GM23338 (cell line): ENCODE results near the gene KIFC3. TPM values are rescaled to one million over a fixed set of nuclear protein-coding genes. Genes with fewer than 3 reads are reported as not detected.

ENCODE experiments used
- ATAC-seq: fragments of 200-7000 bp; cut with Tn5 transposase; 3 replicates; pipeline ENCODE4 v1.9.1; 2020
- DNase-seq: peaks from one replicate; pipeline ENCODE4 v3.0.0-alpha.2; 2015; ENCODE audit warnings: low spot score
- H2AFZ ChIP-seq: fragments of 200-600 bp; sonication (generic); 2 replicates; pipeline ENCODE4 v1.8.0; 2016; ENCODE audit warnings: antibody characterized with exemption, mild to moderate bottlenecking, moderate library complexity
- H3F3A ChIP-seq: fragments of 200-600 bp; sonication (generic); replicated peaks from 2 replicates; pipeline ENCODE4 v1.8.0; 2017; ENCODE audit warnings: antibody characterized with exemption, mixed run types, low read depth
- H3K27ac ChIP-seq: fragments of 200-600 bp; sonication (generic); 2 replicates; pipeline ENCODE4 v1.6.1; 2016; ENCODE audit warnings: low read depth
- H3K27me3 ChIP-seq: fragments of 200-600 bp; sonication (generic); 2 replicates; pipeline ENCODE4 v1.8.0; 2016; ENCODE audit warnings: mild to moderate bottlenecking, mixed run types, moderate library complexity; ENCODE audit not compliant: insufficient read depth
- H3K36me3 ChIP-seq: fragments of 200-600 bp; sonication (generic); 2 replicates; pipeline ENCODE4 v1.8.0; 2016; ENCODE audit warnings: mild to moderate bottlenecking; ENCODE audit not compliant: insufficient read depth
- H3K4me1 ChIP-seq: fragments of 200-600 bp; sonication (generic); 2 replicates; pipeline ENCODE4 v1.8.0; 2016; ENCODE audit warnings: mild to moderate bottlenecking, moderate library complexity; ENCODE audit not compliant: insufficient read depth
- H3K4me2 ChIP-seq: fragments of 200-600 bp; sonication (generic); 2 replicates; pipeline ENCODE4 v1.7.1; 2017; ENCODE audit warnings: mixed run types
- H3K4me3 ChIP-seq: fragments of 200-600 bp; sonication (generic); 2 replicates; pipeline ENCODE4 v1.6.1; 2016; ENCODE audit warnings: mixed run types
- H3K79me2 ChIP-seq: fragments of 200-600 bp; sonication (generic); replicated peaks from 2 replicates; pipeline ENCODE4 v1.8.0; 2017; ENCODE audit warnings: mild to moderate bottlenecking; ENCODE audit not compliant: insufficient read depth
- H3K9me2 ChIP-seq: fragments of 200-600 bp; sonication (generic); 2 replicates; pipeline ENCODE4 v1.8.0; 2017; ENCODE audit not compliant: insufficient read depth
- H4K20me1 ChIP-seq: fragments of 200-600 bp; sonication (generic); replicated peaks from 2 replicates; pipeline ENCODE4 v1.8.0; 2017; ENCODE audit warnings: mild to moderate bottlenecking; ENCODE audit not compliant: insufficient read depth
- H3K27ac Mint-ChIP-seq: 2 replicates; pipeline ENCODE4 v1.8.0; 2020; ENCODE audit warnings: inconsistent platforms, mild to moderate bottlenecking, moderate library complexity, mixed read lengths
- H3K27me3 Mint-ChIP-seq: 3 replicates; pipeline ENCODE4 v1.8.0; 2022; ENCODE audit warnings: low read depth, mild to moderate bottlenecking, moderate library complexity, mixed read lengths, inconsistent platforms; ENCODE audit not compliant: insufficient read depth, poor library complexity
- H3K36me3 Mint-ChIP-seq: 3 replicates; pipeline ENCODE4 v1.8.0; 2021; ENCODE audit warnings: low read depth, mild to moderate bottlenecking, inconsistent platforms, moderate library complexity, mixed read lengths
- H3K4me1 Mint-ChIP-seq: 3 replicates; pipeline ENCODE4 v1.8.0; 2020; ENCODE audit warnings: mild to moderate bottlenecking, inconsistent platforms, mixed read lengths
- H3K4me3 Mint-ChIP-seq: 3 replicates; pipeline ENCODE4 v1.8.0; 2021; ENCODE audit warnings: moderate library complexity, mild to moderate bottlenecking, inconsistent platforms, mixed read lengths
- H3K9me3 Mint-ChIP-seq: 3 replicates; pipeline ENCODE4 v1.8.0; 2020; ENCODE audit warnings: moderate library complexity, mild to moderate bottlenecking, inconsistent platforms, mixed read lengths
- CTCF ChIP-seq, 2 experiments: fragments of 200-600 bp in 1 of 2; sonication (generic) in 1 of 2; conservative IDR thresholded peaks; 2 replicates each; pipeline versions ENCODE4 v1.5.1 to v1.6.1; 2016 to 2017; ENCODE audit warnings: antibody characterized with exemption in 2 of 2, low read depth in 2 of 2, mild to moderate bottlenecking in 2 of 2, moderate library complexity in 1 of 2
- EZH2 ChIP-seq: fragments of 200-600 bp; sonication (generic); IDR thresholded peaks from one replicate; pipeline ENCODE4 v1.8.0; 2017; ENCODE audit warnings: antibody characterized with exemption, mild to moderate bottlenecking, low read depth; ENCODE audit not compliant: unreplicated experiment
- EZH2phosphoT487 ChIP-seq: fragments of 200-600 bp; sonication (generic); IDR thresholded peaks from one replicate; pipeline ENCODE4 v1.8.1; 2018; ENCODE audit warnings: antibody characterized with exemption; ENCODE audit not compliant: unreplicated experiment
- JUNB ChIP-seq: IDR thresholded peaks from one replicate; pipeline ENCODE4 v1.6.1; 2016; ENCODE audit warnings: antibody characterized with exemption; ENCODE audit not compliant: unreplicated experiment
- NANOG ChIP-seq: IDR thresholded peaks from 2 replicates; pipeline ENCODE4 v1.6.1; 2016; ENCODE audit warnings: antibody characterized with exemption, borderline replicate concordance
- POLR2AphosphoS5 ChIP-seq: IDR thresholded peaks from 2 replicates; pipeline ENCODE4 v1.6.1; 2016; ENCODE audit warnings: antibody characterized with exemption, low read depth
- ZNF114 ChIP-seq: fragments of 250-450 bp; sonication (Bioruptor Pico); IDR thresholded peaks from 2 replicates; pipeline ENCODE4 v1.5.0; 2020; ENCODE audit warnings: mild to moderate bottlenecking, moderate library complexity
- polyA plus RNA-seq: library from polyadenylated mRNA; unstranded; fragments of >200 nt; fragmentation: Nextera tagmentation; extraction: Ambion mirVana; gene quantifications from 2 replicates; pipeline ENCODE4 v1.2.1, GENCODE V29; 2016
- total RNA-seq: library from RNA; depleted of rRNA; stranded (reverse); fragments of >200 nt; shearing (Covaris generic); gene quantifications from 2 replicates; pipeline ENCODE4 v1.2.3, GENCODE V29; 2014
- TF ChIP-seq, protein P1 (sequence below): IDR thresholded peaks from 2 replicates; pipeline ENCODE4 v1.6.1; 2016; ENCODE audit warnings: antibody characterized with exemption
- TF ChIP-seq, protein P2 (sequence below): fragments of 250-450 bp; sonication (Bioruptor Pico); IDR thresholded peaks from 2 replicates; pipeline ENCODE4 v1.5.0; 2020; ENCODE audit warnings: mild to moderate bottlenecking, moderate library complexity
- TF ChIP-seq, protein P3 (sequence below): IDR thresholded peaks from one replicate; pipeline ENCODE4 v1.6.1; 2018; ENCODE audit warnings: antibody characterized with exemption; ENCODE audit not compliant: unreplicated experiment

Gene KIFC3
- total and polyA plus RNA-seq, 2 experiments from 2014 or later = 4.4 to 12.5 TPM

DNA sequence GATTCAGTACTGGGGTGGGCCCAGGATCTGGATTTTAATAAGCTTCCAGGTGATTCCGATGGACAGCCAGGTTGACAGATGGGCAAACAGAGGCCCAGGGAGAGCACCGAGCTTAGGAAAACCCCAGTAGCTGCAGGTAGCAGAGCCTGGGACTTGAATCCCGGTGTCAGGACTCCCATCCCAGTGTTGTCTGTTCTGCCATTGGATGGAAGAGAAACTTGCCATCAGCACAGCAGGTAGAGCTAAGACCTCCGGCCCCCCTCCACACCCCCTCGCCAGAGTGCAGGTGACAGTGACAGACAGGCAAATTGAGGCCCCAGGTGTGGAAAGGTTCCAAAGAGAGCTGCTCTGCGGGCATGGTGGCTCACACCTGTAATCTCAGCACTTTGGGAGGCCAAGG lies 54.3 kb downstream of the KIFC3 start:
- Histone ChIP-seq H3K4me3 (no peak overlapping the region), H3K79me2 (no peaks in the 10 kb centered on the region), H4K20me1 (no peaks in the 10 kb centered on the region; the same call in 1 of the 2 replicates), H3K4me2 (no peak overlapping the region), H3K36me3 (no peaks in the 10 kb centered on the region), H3K27ac (no peak overlapping the region), H3K27me3 (no peaks in the 10 kb centered on the region), H3F3A (no peaks in the 10 kb centered on the region), H3K4me1 (no peaks in the 10 kb centered on the region), H3K9me2 (no peaks in the 10 kb centered on the region), H2AFZ (no peak overlapping the region)
- no peaks in the 10 kb centered on the region for H3K9me3 Mint-ChIP-seq
- ATAC-seq (no peak), DNase-seq (no peak)
- H3K27me3 Mint-ChIP-seq = peaks cover 3% of the 10 kb centered on the region
- H3K4me1 Mint-ChIP-seq = no peaks in the 10 kb centered on the region
- H3K36me3 Mint-ChIP-seq = peaks cover 20% of the 10 kb centered on the region
- no peak overlapping the region for H3K27ac Mint-ChIP-seq
- no peak overlapping the region for H3K4me3 Mint-ChIP-seq
- TF ChIP-seq EZH2phosphoT487 = no peak

DNA sequence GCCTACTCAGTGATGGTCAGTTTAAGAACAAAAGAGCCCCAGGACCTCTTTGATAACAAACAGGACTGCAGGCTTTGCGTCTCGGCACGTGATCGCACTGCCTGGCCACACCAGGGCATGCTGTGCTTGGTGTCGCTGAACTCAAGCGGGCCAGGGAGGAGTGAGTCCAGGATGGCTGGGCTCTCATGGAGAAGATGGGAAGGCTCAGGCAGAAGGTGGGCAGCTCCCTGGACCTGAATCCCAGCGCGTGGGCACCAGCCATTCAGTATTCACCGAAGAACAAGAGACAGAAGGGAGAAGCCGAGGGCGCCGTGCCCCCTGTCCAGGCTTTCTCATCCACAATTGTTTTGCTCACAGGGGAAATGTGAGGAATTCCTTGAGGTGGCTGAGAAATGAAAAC lies 54.8 kb downstream of the KIFC3 start:
- H3K36me3 ChIP-seq = 0 out of 2 replicates have a peak, but pooled peaks cover 3% of the 10 kb centered on the region
- H3K79me2 ChIP-seq = no peaks in the 10 kb centered on the region
- H3K4me1 ChIP-seq = no peaks in the 10 kb centered on the region
- H4K20me1 ChIP-seq = no peaks in the 10 kb centered on the region; the same call in 1 of the 2 replicates
- H3K27ac ChIP-seq = no peak overlapping the region
- no peak overlapping the region for H3K4me3 ChIP-seq
- ATAC-seq (no peak), DNase-seq (no peak)
- H3K27me3 Mint-ChIP-seq = peaks cover 3% of the 10 kb centered on the region
- H3K9me2 ChIP-seq = no peaks in the 10 kb centered on the region
- H3F3A ChIP-seq = no peaks in the 10 kb centered on the region
- H3K36me3 Mint-ChIP-seq = peaks cover 20% of the 10 kb centered on the region
- H2AFZ ChIP-seq = no peak overlapping the region
- H3K27ac Mint-ChIP-seq = no peak overlapping the region
- H3K4me1 Mint-ChIP-seq = no peaks in the 10 kb centered on the region
- H3K4me2 ChIP-seq = no peak overlapping the region
- no peak overlapping the region for H3K4me3 Mint-ChIP-seq
- no peaks in the 10 kb centered on the region for H3K9me3 Mint-ChIP-seq
- H3K27me3 ChIP-seq = no peaks in the 10 kb centered on the region
- TF ChIP-seq, protein P1, sequence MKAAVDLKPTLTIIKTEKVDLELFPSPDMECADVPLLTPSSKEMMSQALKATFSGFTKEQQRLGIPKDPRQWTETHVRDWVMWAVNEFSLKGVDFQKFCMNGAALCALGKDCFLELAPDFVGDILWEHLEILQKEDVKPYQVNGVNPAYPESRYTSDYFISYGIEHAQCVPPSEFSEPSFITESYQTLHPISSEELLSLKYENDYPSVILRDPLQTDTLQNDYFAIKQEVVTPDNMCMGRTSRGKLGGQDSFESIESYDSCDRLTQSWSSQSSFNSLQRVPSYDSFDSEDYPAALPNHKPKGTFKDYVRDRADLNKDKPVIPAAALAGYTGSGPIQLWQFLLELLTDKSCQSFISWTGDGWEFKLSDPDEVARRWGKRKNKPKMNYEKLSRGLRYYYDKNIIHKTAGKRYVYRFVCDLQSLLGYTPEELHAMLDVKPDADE = no peak
- TF ChIP-seq EZH2 (no peak), ZNF114 (CRISPR knock-in tag) (no peak), NANOG (no peak), POLR2AphosphoS5 (no peak), CTCF (conservative IDR thresholded peaks at IDR 0.05; ENCODE audit: low read depth in 2 of 2) (no peak), EZH2phosphoT487 (no peak), JUNB (no peak)
- TF ChIP-seq, protein P2, sequence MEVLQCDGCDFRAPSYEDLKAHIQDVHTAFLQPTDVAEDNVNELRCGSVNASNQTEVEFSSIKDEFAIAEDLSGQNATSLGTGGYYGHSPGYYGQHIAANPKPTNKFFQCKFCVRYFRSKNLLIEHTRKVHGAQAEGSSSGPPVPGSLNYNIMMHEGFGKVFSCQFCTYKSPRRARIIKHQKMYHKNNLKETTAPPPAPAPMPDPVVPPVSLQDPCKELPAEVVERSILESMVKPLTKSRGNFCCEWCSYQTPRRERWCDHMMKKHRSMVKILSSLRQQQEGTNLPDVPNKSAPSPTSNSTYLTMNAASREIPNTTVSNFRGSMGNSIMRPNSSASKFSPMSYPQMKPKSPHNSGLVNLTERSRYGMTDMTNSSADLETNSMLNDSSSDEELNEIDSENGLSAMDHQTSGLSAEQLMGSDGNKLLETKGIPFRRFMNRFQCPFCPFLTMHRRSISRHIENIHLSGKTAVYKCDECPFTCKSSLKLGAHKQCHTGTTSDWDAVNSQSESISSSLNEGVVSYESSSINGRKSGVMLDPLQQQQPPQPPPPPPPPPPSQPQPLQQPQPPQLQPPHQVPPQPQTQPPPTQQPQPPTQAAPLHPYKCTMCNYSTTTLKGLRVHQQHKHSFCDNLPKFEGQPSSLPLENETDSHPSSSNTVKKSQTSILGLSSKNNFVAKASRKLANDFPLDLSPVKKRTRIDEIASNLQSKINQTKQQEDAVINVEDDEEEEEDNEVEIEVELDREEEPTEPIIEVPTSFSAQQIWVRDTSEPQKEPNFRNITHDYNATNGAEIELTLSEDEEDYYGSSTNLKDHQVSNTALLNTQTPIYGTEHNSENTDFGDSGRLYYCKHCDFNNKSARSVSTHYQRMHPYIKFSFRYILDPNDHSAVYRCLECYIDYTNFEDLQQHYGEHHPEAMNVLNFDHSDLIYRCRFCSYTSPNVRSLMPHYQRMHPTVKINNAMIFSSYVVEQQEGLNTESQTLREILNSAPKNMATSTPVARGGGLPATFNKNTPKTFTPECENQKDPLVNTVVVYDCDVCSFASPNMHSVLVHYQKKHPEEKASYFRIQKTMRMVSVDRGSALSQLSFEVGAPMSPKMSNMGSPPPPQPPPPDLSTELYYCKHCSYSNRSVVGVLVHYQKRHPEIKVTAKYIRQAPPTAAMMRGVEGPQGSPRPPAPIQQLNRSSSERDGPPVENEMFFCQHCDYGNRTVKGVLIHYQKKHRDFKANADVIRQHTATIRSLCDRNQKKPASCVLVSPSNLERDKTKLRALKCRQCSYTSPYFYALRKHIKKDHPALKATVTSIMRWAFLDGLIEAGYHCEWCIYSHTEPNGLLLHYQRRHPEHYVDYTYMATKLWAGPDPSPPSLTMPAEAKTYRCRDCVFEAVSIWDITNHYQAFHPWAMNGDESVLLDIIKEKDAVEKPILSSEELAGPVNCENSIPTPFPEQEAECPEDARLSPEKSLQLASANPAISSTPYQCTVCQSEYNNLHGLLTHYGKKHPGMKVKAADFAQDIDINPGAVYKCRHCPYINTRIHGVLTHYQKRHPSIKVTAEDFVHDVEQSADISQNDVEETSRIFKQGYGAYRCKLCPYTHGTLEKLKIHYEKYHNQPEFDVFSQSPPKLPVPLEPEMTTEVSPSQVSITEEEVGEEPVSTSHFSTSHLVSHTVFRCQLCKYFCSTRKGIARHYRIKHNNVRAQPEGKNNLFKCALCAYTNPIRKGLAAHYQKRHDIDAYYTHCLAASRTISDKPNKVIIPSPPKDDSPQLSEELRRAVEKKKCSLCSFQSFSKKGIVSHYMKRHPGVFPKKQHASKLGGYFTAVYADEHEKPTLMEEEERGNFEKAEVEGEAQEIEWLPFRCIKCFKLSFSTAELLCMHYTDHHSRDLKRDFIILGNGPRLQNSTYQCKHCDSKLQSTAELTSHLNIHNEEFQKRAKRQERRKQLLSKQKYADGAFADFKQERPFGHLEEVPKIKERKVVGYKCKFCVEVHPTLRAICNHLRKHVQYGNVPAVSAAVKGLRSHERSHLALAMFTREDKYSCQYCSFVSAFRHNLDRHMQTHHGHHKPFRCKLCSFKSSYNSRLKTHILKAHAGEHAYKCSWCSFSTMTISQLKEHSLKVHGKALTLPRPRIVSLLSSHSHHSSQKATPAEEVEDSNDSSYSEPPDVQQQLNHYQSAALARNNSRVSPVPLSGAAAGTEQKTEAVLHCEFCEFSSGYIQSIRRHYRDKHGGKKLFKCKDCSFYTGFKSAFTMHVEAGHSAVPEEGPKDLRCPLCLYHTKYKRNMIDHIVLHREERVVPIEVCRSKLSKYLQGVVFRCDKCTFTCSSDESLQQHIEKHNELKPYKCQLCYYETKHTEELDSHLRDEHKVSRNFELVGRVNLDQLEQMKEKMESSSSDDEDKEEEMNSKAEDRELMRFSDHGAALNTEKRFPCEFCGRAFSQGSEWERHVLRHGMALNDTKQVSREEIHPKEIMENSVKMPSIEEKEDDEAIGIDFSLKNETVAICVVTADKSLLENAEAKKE (CRISPR knock-in tag) = no peak
- TF ChIP-seq, protein P3, sequence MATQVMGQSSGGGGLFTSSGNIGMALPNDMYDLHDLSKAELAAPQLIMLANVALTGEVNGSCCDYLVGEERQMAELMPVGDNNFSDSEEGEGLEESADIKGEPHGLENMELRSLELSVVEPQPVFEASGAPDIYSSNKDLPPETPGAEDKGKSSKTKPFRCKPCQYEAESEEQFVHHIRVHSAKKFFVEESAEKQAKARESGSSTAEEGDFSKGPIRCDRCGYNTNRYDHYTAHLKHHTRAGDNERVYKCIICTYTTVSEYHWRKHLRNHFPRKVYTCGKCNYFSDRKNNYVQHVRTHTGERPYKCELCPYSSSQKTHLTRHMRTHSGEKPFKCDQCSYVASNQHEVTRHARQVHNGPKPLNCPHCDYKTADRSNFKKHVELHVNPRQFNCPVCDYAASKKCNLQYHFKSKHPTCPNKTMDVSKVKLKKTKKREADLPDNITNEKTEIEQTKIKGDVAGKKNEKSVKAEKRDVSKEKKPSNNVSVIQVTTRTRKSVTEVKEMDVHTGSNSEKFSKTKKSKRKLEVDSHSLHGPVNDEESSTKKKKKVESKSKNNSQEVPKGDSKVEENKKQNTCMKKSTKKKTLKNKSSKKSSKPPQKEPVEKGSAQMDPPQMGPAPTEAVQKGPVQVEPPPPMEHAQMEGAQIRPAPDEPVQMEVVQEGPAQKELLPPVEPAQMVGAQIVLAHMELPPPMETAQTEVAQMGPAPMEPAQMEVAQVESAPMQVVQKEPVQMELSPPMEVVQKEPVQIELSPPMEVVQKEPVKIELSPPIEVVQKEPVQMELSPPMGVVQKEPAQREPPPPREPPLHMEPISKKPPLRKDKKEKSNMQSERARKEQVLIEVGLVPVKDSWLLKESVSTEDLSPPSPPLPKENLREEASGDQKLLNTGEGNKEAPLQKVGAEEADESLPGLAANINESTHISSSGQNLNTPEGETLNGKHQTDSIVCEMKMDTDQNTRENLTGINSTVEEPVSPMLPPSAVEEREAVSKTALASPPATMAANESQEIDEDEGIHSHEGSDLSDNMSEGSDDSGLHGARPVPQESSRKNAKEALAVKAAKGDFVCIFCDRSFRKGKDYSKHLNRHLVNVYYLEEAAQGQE = no peak
